ENCODE data around the gene TPPP2. TPM values are rescaled to one million over a fixed set of nuclear protein-coding genes. Genes with fewer than 3 reads are reported as not detected.

Gene TPPP2
- total RNA-seq, 4 donors from 2014 or later: not detected

- no peaks in the 10 kb centered on the region for H3K27me3 ChIP-seq
- no peaks in the 10 kb centered on the region for H3K9me3 ChIP-seq
- H3K4me3 ChIP-seq: no peak overlapping the region
- intact Hi-C loops (cut with DNase I): loop anchor here (5.0 kb wide), 1 partner anchor 77 kb away; no protein-coding TSS in a partner anchor
- no peak for DNase-seq (ENCODE audit: extremely low spot score)
- 72% methylated on average over 6 of the region's 6 CpGs for WGBS
- peak overlapping the region in 1 of 4 donors; percentile 15 for H3K27ac ChIP-seq (replicated peaks in 1 of 4)
- H3K36me3 ChIP-seq: peaks cover 19 to 44% (median 41%) of the 10 kb centered on the region in 4 donors
- peaks cover 0 to 33% (median 15%) of the 10 kb centered on the region in 4 donors for H3K4me1 ChIP-seq
- no peak for TF ChIP-seq POLR2AphosphoS5 (IDR thresholded peaks at IDR 0.05)
- no peak for TF ChIP-seq EP300 (IDR thresholded peaks at IDR 0.05)
- TF ChIP-seq POLR2A (IDR thresholded peaks at IDR 0.05; ENCODE audit: low read depth): no peak
- TF ChIP-seq CTCF (IDR thresholded peaks at IDR 0.05): no peak
Measured at GRCh38 chr14:21015312-21015711, 14.7 kb upstream of the TPPP2 start.

- intact Hi-C loops (cut with DNase I): loop anchor here (5.0 kb wide), 1 partner anchor 76 kb away; no protein-coding TSS in a partner anchor
- 40% methylated on average over 9 of the region's 9 CpGs for WGBS
- TF ChIP-seq POLR2AphosphoS5 (IDR thresholded peaks at IDR 0.05) (no peak), CTCF (IDR thresholded peaks at IDR 0.05) (no peak), POLR2A (IDR thresholded peaks at IDR 0.05; ENCODE audit: low read depth) (no peak), EP300 (IDR thresholded peaks at IDR 0.05) (no peak)
- no peaks in the 10 kb centered on the region for H3K9me3 ChIP-seq
- H3K27ac ChIP-seq (replicated peaks in 1 of 4): peak overlapping the region in 1 of 4 donors; percentile 12
- no peak overlapping the region for H3K4me3 ChIP-seq
- peaks cover 0 to 41% (median 15%) of the 10 kb centered on the region in 4 donors for H3K4me1 ChIP-seq
- no peaks in the 10 kb centered on the region for H3K27me3 ChIP-seq
- DNase-seq (ENCODE audit: extremely low spot score): no peak
- peaks cover 23 to 57% (median 53%) of the 10 kb centered on the region in 4 donors for H3K36me3 ChIP-seq
Measured at GRCh38 chr14:21016413-21017190, 13.4 kb upstream of the TPPP2 start.

- peaks cover 0 to 52% (median 25%) of the 10 kb centered on the region in 4 donors for H3K4me1 ChIP-seq
- intact Hi-C loops (cut with DNase I): loop anchor here (5.0 kb wide), 1 partner anchor 75 kb away; no protein-coding TSS in a partner anchor
- peak overlapping the region in 1 of 4 donors; percentile 7 for H3K27ac ChIP-seq (replicated peaks in 1 of 4)
Measured at GRCh38 chr14:21017528-21018245, 12.3 kb upstream of the TPPP2 start.

GRCh38 chr14:21018286-21018685 is 11.7 kb upstream of the TPPP2 start:
- H3K9me3 ChIP-seq: no peaks in the 10 kb centered on the region
- H3K27me3 ChIP-seq: no peaks in the 10 kb centered on the region
- 88% methylated on average over 7 of the region's 7 CpGs for WGBS
- DNase-seq (ENCODE audit: extremely low spot score): no peak
- peaks cover 23 to 64% (median 62%) of the 10 kb centered on the region in 4 donors for H3K36me3 ChIP-seq
- no peak overlapping the region for H3K4me3 ChIP-seq
- peaks cover 5 to 58% (median 31%) of the 10 kb centered on the region in 4 donors for H3K4me1 ChIP-seq
- intact Hi-C loops (cut with DNase I): loop anchor here (5.0 kb wide), 1 partner anchor 74 kb away; no protein-coding TSS in a partner anchor
- TF ChIP-seq EP300 (IDR thresholded peaks at IDR 0.05) (no peak), POLR2AphosphoS5 (IDR thresholded peaks at IDR 0.05) (no peak), CTCF (IDR thresholded peaks at IDR 0.05) (no peak), POLR2A (IDR thresholded peaks at IDR 0.05; ENCODE audit: low read depth) (no peak)
- H3K27ac ChIP-seq (replicated peaks in 1 of 4): peak overlapping the region in 1 of 4 donors; percentile 7

More at GRCh38 chr14:21017528-21018245, 12.3 kb upstream of the TPPP2 start:
- Histone ChIP-seq H3K27me3 (no peaks in the 10 kb centered on the region), H3K9me3 (no peaks in the 10 kb centered on the region), H3K36me3 (peaks cover 23 to 64% (median 62%) of the 10 kb centered on the region in 4 donors), H3K4me3 (no peak overlapping the region)
- TF ChIP-seq CTCF (IDR thresholded peaks at IDR 0.05) (no peak), POLR2A (IDR thresholded peaks at IDR 0.05; ENCODE audit: low read depth) (no peak), POLR2AphosphoS5 (IDR thresholded peaks at IDR 0.05) (no peak), EP300 (IDR thresholded peaks at IDR 0.05) (no peak)
- 71% methylated on average over 28 of the region's 28 CpGs for WGBS
- no peak for DNase-seq (ENCODE audit: extremely low spot score)

All from esophagus muscularis mucosa (tissue), 4 donors.